Keratinocyte (primary cell): ENCODE data around the gene RFX6. TPM values are rescaled to one million over a fixed set of nuclear protein-coding genes. Genes with fewer than 3 reads are reported as not detected.
"Not testable (repeated sequence)": the region's sequence is repeated elsewhere in the genome, so short reads cannot be mapped to it uniquely, and the experiment has no call there.

Source experiments
- DNase-seq: peaks from one replicate; pipeline ENCODE4 v3.0.0-alpha.2; 2011; ENCODE audit warnings: low read depth, missing footprints, low spot score
- FAIRE-seq: peaks from 2 replicates; lab custom pipeline; 2011; peaks lifted over from hg19 to GRCh38; lab: Jason Lieb, UNC
- H2AFZ ChIP-seq: 2 replicates; pipeline ENCODE4 v1.6.0; 2012; ENCODE audit warnings: low read length, control low read depth, inconsistent platforms; ENCODE audit not compliant: control insufficient read depth
- H3K27ac ChIP-seq: 2 replicates; pipeline ENCODE4 v1.5.1; 2011; ENCODE audit warnings: low read length; ENCODE audit not compliant: control insufficient read depth, insufficient read depth
- H3K27me3 ChIP-seq: 3 replicates; pipeline ENCODE4 v1.6.0; 2011; ENCODE audit warnings: low read length; ENCODE audit not compliant: control insufficient read depth, insufficient read depth; ENCODE audit errors: extremely low read depth
- H3K36me3 ChIP-seq, 2 experiments: 2 replicates in 1 of 2; 3 replicates in 1 of 2; pipeline ENCODE4 v1.5.1; 2011; ENCODE audit warnings: low read length in 2 of 2, mild to moderate bottlenecking in 1 of 2; ENCODE audit not compliant: control insufficient read depth in 2 of 2, insufficient read depth in 2 of 2; ENCODE audit errors: extremely low read depth in 1 of 2
- H3K4me1 ChIP-seq: 3 replicates; pipeline ENCODE4 v1.5.1; 2011; ENCODE audit warnings: low read length; ENCODE audit not compliant: control insufficient read depth, insufficient read depth; ENCODE audit errors: extremely low read depth
- H3K4me2 ChIP-seq: 3 replicates; pipeline ENCODE4 v1.6.0; 2011; ENCODE audit warnings: low read depth, low read length; ENCODE audit not compliant: control insufficient read depth, insufficient read depth; ENCODE audit errors: extremely low read depth
- H3K4me3 ChIP-seq, 3 experiments: fragments of 200-600 bp in 1 of 3; sonication (generic) in 1 of 3; 2 replicates in 2 of 3; 3 replicates in 1 of 3; pipeline ENCODE4 v1.5.1; 2011 to 2016; ENCODE audit warnings: low read length in 3 of 3, mild to moderate bottlenecking in 3 of 3, control low read depth in 2 of 3, inconsistent platforms in 1 of 3, low read depth in 1 of 3, mixed read lengths in 1 of 3, mixed run types in 1 of 3, moderate library complexity in 1 of 3; ENCODE audit not compliant: control insufficient read depth in 2 of 3, insufficient read depth in 2 of 3; ENCODE audit errors: extremely low read depth in 1 of 3
- H3K79me2 ChIP-seq: 2 replicates; pipeline ENCODE4 v1.6.0; 2012; ENCODE audit warnings: low read length; ENCODE audit not compliant: control insufficient read depth, insufficient read depth
- H3K9ac ChIP-seq: 3 replicates; pipeline ENCODE4 v1.6.0; 2011; ENCODE audit warnings: low read length; ENCODE audit not compliant: control insufficient read depth, insufficient read depth; ENCODE audit errors: extremely low read depth
- H3K9me1 ChIP-seq: 3 replicates; pipeline ENCODE4 v1.6.0; 2011; ENCODE audit warnings: low read length; ENCODE audit not compliant: control insufficient read depth, insufficient read depth; ENCODE audit errors: extremely low read depth
- H3K9me3 ChIP-seq: 2 replicates; pipeline ENCODE4 v1.5.1; 2012; ENCODE audit warnings: low read depth, low read length; ENCODE audit not compliant: control insufficient read depth
- H4K20me1 ChIP-seq: 3 replicates; pipeline ENCODE4 v1.6.0; 2011; ENCODE audit warnings: low read length; ENCODE audit not compliant: control insufficient read depth, insufficient read depth; ENCODE audit errors: extremely low read depth
- EZH2 ChIP-seq: IDR thresholded peaks from one replicate; pipeline ENCODE4 v1.6.1; 2012; ENCODE audit warnings: inconsistent platforms, mild to moderate bottlenecking, low read length, moderate library complexity
- dilution Hi-C: fragments of 300-500 bp; cut with MboI; formaldehyde crosslinking; loops from one replicate; pipeline ENCODE4 v1.7.0; 2020; ENCODE audit warnings: low sequenced_read_pairs; ENCODE audit not compliant: extremely low pct_ligation_motif_present
- polyA plus RNA-seq, 5 experiments: library from polyadenylated mRNA; depleted of rRNA in 3 of 5; stranded (reverse) in 3 of 5; stranded (forward) in 1 of 5; unstranded in 1 of 5; fragments of >200 nt; gene quantifications; 1 replicate in 1 of 5; 2 replicates in 3 of 5; 3 replicates in 1 of 5; pipeline versions ENCODE4 v1.2.1 to v1.2.3, GENCODE V29; 2011 to 2012; ENCODE audit warnings: missing spikeins in 2 of 5, low read depth in 1 of 5, low replicate concordance in 1 of 5
- TF ChIP-seq, protein P1 (sequence below), 3 experiments: IDR thresholded peaks in 1 of 3; conservative IDR thresholded peaks in 1 of 3; optimal IDR thresholded peaks in 1 of 3; 2 replicates in 2 of 3; 3 replicates in 1 of 3; pipeline versions ENCODE3 to v1.5.1; 2011; ENCODE audit warnings: low read length in 3 of 3, mild to moderate bottlenecking in 3 of 3, moderate library complexity in 2 of 3, control low read depth in 1 of 3, inconsistent platforms in 1 of 3; ENCODE audit not compliant: insufficient read depth in 2 of 3; ENCODE audit errors: extremely low read depth in 1 of 3

RFX6 gene
- polyA plus RNA-seq, 1 donor (not counting 4 experiments of a cell fraction or from before 2014, with no cell fraction given): not detected

DNA sequence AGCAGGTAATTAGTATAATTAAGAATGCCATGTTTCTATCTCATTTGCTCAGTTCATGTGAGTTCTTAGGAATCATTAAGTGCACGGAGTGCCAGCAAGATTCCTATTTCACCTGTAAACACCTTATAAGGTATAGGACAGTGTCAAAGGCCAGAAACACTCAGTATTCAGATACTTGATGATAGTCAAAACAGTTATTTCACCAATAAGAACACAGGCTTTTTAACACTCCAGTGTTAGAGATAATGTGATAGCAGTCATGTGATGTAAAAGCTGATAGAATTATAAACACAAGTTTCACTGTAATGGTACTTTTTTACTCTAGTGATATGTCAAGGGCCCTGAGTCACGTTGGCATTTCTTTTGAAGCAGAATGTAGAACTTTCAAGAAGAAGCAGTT lies 48.1 kb upstream of the RFX6 start, which contains the start of gene GPRC6A:
TSS of gene GPRC6A (minus strand) at position 101 of the 400 bp plus-strand sequence. CDS start at position 31, 70 bp downstream.
- Histone ChIP-seq H3K4me1 (no peaks in the 10 kb centered on the region), H3K36me3 (no peaks in the 10 kb centered on the region), H3K4me3 (no peak within 1 kb of the TSS), H3K9ac (no peak within 1 kb of the TSS), H3K9me1 (no peaks in the 10 kb centered on the region), H3K79me2 (no peaks in the 10 kb centered on the region), H2AFZ (no peak within 1 kb of the TSS), H3K4me2 (no peak within 1 kb of the TSS), H4K20me1 (no peaks in the 10 kb centered on the region), H3K27me3 (no peaks in the 10 kb centered on the region), H3K9me3 (no peaks in the 10 kb centered on the region), H3K27ac (no peak within 1 kb of the TSS)
- FAIRE-seq (no peak), DNase-seq (no peak)
- no peak for TF ChIP-seq EZH2
- TF ChIP-seq, protein P1, sequence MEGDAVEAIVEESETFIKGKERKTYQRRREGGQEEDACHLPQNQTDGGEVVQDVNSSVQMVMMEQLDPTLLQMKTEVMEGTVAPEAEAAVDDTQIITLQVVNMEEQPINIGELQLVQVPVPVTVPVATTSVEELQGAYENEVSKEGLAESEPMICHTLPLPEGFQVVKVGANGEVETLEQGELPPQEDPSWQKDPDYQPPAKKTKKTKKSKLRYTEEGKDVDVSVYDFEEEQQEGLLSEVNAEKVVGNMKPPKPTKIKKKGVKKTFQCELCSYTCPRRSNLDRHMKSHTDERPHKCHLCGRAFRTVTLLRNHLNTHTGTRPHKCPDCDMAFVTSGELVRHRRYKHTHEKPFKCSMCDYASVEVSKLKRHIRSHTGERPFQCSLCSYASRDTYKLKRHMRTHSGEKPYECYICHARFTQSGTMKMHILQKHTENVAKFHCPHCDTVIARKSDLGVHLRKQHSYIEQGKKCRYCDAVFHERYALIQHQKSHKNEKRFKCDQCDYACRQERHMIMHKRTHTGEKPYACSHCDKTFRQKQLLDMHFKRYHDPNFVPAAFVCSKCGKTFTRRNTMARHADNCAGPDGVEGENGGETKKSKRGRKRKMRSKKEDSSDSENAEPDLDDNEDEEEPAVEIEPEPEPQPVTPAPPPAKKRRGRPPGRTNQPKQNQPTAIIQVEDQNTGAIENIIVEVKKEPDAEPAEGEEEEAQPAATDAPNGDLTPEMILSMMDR (optimal IDR thresholded peaks at IDR 0.05 in 1 of 3, IDR thresholded peaks at IDR 0.05 in 1 of 3, conservative IDR thresholded peaks at IDR 0.05 in 1 of 3; ENCODE audit: extremely low read depth in 1 of 3, insufficient read depth in 2 of 3, low read length in 3 of 3): no peak
- dilution Hi-C loops: no loop called here

DNA sequence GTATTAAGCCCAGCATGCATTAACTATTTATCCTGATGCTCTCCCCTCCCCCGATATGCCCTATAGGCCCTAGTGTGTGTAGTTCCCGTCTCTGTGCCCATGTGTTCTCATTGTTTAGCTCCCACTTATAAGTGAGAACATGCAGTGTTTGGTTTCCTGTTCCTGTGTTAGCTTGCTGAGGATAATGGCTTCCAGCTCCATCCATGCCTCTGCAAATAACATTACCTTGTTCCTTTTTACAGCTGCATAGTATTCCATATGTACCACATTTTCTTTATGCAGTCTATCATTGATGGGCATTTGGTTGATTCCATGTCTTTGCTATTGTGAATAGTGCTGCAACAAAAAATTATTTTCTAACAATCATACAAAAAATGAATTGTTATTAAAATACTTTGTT lies 42.5 kb upstream of the RFX6 start:
- H3K9ac ChIP-seq, H3K4me2 ChIP-seq, dilution Hi-C loops, H4K20me1 ChIP-seq, H3K27me3 ChIP-seq, H2AFZ ChIP-seq, H3K4me3 ChIP-seq, H3K27ac ChIP-seq, H3K36me3 ChIP-seq, H3K9me3 ChIP-seq, H3K9me1 ChIP-seq, H3K79me2 ChIP-seq, H3K4me1 ChIP-seq, FAIRE-seq, DNase-seq: not testable (repeated sequence)
